22Rv1 (cell line): ENCODE measurements around the gene AUTS2.

Source experiments
- H3K27ac ChIP-seq: fragments of 450-650 bp; 2 replicates; pipeline ENCODE4 v1.5.1; 2017
- CTCF ChIP-seq: fragments of 450-650 bp; IDR thresholded peaks from 2 replicates; pipeline ENCODE4 v1.5.1; 2017; ENCODE audit warnings: mild to moderate bottlenecking
- ZFX ChIP-seq: fragments of 450-650 bp; IDR thresholded peaks from 2 replicates; pipeline ENCODE4 v1.6.1; 2017; ENCODE audit warnings: antibody characterized with exemption, borderline replicate concordance

The AUTS2 gene

GRCh38 chr7:69568266-69568665 is 30.0 kb upstream of the AUTS2 start:
- TF ChIP-seq CTCF (no peak), ZFX (no peak)
- H3K27ac ChIP-seq = no peak overlapping the region

DNA sequence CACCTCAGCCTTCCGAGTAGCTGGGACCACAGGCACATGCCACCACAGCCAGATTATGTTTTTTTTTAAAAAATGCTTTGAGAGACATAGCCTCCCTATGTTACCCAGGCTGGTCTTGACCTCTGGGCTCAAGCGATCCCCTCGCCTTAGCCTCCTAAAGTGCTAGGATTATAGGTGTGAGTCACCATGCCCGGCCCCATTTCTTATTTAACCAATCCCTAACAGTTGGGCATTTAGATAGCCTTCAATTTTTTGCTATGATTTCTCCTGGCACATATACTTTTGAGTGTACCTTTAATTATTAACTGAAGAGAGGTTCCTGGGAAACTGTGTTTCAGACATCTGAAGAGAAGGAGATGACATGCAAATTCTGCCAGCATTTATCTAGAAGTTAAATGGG is 22.6 kb upstream of the AUTS2 start:
- TF ChIP-seq CTCF = no peak
- TF ChIP-seq ZFX = no peak
- no peak overlapping the region for H3K27ac ChIP-seq

GRCh38 chr7:69577221-69577620 is 21.1 kb upstream of the AUTS2 start:
- H3K27ac ChIP-seq = no peak overlapping the region
- no peak for TF ChIP-seq CTCF
- TF ChIP-seq ZFX = no peak

DNA sequence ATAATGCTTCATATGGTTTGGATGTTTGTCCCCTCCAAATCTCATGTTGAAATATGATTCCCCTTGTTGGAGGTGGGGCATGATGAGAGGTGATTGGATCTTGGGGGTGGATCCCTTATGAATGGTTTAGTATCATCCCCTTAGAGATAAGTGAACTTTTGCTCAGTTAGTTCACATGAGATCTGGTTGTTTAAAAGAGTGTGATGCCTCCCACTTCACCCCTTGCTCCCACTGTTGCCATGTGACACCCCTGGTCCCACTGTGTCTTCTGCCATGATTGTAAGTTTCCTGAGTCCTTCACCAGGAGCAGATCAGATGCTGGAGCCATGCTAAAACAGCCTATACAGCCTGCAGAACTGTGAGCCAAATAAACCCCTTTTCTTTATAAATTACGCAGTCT is 13.1 kb upstream of the AUTS2 start:
- no peak overlapping the region for H3K27ac ChIP-seq
- TF ChIP-seq ZFX = no peak
- TF ChIP-seq CTCF = no peak

DNA sequence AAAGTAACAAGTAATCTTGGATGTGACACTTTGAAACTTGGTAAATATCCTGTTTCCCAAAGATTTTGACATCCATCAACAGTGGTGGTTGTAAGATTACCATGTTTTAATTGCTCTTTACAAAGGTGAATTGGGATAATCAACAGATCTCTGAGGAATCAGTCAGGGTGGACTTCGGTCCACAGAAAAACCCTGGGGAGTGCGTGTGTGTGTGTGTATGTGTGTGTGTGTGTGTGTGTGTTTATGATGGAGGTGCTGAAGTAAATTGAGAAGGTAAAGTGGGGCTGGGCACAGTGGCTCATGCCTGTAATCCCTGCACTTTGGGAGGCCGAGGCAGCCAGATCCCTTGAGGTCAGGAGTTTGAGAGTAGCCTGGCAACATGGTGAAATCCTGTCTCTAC is 12.0 kb upstream of the AUTS2 start:
- no peak for TF ChIP-seq ZFX
- TF ChIP-seq CTCF = no peak
- H3K27ac ChIP-seq = no peak overlapping the region

- H3K27ac ChIP-seq = no peak overlapping the region
- no peak for TF ChIP-seq ZFX
- TF ChIP-seq CTCF = no peak
These were observed 9.5 kb upstream of the AUTS2 start for GRCh38 chr7:69588773-69589172.

DNA sequence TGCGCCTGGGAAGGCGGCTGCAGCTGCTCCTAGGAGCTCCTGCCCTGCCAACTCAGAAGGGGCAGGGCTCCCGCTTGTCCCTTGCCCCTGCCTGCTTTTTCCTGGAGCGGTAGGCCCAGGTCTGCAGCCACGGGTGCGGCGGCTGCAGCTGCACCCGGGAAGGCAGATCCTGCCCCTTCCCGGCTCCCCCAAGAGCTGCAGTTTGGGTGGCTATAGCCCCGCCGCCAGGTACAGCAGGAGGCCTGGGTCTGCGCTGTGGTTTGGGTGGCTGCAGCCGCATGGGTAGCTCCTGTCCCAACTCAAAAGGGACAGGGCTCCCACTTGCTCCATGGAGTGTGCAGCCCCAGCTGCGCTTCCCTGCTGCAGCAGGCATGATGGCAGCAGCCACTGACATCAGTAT is 6.5 kb upstream of the AUTS2 start:
- H3K27ac ChIP-seq = no peak overlapping the region
- no peak for TF ChIP-seq CTCF
- TF ChIP-seq ZFX = no peak
